NCI-H524 treated with DMSO at 0.1 percent for 48 hours (cell line): ENCODE data around the gene SRRM3.
"Not testable (repeated sequence)": the region's sequence is repeated elsewhere in the genome, so short reads cannot be mapped to it uniquely, and the experiment has no call there.

Experiments
- DNase-seq: peaks from one replicate; lab custom pipeline; 2025; lab: John Stamatoyannopoulos, UW

Gene SRRM3

GRCh38 chr7:76265299-76265698 is 63.6 kb downstream of the SRRM3 start:
- DNase-seq, result no peak

- DNase-seq, result no peak
These were observed 65.6 kb downstream of the SRRM3 start for GRCh38 chr7:76267107-76267893.

GRCh38 chr7:76267894-76268183 is 66.1 kb downstream of the SRRM3 start:
- no peak for DNase-seq

GRCh38 chr7:76268376-76268775 is 66.7 kb downstream of the SRRM3 start:
- no peak for DNase-seq

GRCh38 chr7:76269895-76270294 is 68.2 kb downstream of the SRRM3 start:
- DNase-seq, result no peak

- DNase-seq, result not testable (repeated sequence)
These were observed 69.7 kb downstream of the SRRM3 start for GRCh38 chr7:76271384-76271783.

- no peak for DNase-seq
These were observed 70.4 kb downstream of the SRRM3 start for GRCh38 chr7:76272142-76272541.

GRCh38 chr7:76272851-76273497 is 71.3 kb downstream of the SRRM3 start:
- no peak for DNase-seq

- no peak for DNase-seq
These were observed 71.8 kb downstream of the SRRM3 start for GRCh38 chr7:76273503-76273902.

GRCh38 chr7:76278540-76278939 is 76.8 kb downstream of the SRRM3 start:
- DNase-seq, result no peak

GRCh38 chr7:76280408-76280807 is 78.7 kb downstream of the SRRM3 start:
- no peak for DNase-seq

- no peak for DNase-seq
These were observed 79.5 kb downstream of the SRRM3 start for GRCh38 chr7:76281006-76281705.

- no peak for DNase-seq
These were observed 80.1 kb downstream of the SRRM3 start for GRCh38 chr7:76281706-76282343.

- no peak for DNase-seq
These were observed 80.9 kb downstream of the SRRM3 start for GRCh38 chr7:76282344-76283253.

- no peak for DNase-seq
These were observed 81.8 kb downstream of the SRRM3 start for GRCh38 chr7:76283254-76284159.

- DNase-seq, result no peak
These were observed 84.1 kb downstream of the SRRM3 start for GRCh38 chr7:76285604-76286374.

GRCh38 chr7:76286842-76287403 is 85.2 kb downstream of the SRRM3 start:
- no peak for DNase-seq

- not testable (repeated sequence) for DNase-seq
These were observed 89.2 kb downstream of the SRRM3 start for GRCh38 chr7:76290847-76291350.
